ENCODE results near the gene TNFRSF9. TPM values are rescaled to one million over a fixed set of nuclear protein-coding genes. Genes with fewer than 3 reads are reported as not detected.

The TNFRSF9 gene
- polyA plus RNA-seq, 1 donor (not counting 4 experiments of a cell fraction or from before 2014, with no cell fraction given): not detected

DNA sequence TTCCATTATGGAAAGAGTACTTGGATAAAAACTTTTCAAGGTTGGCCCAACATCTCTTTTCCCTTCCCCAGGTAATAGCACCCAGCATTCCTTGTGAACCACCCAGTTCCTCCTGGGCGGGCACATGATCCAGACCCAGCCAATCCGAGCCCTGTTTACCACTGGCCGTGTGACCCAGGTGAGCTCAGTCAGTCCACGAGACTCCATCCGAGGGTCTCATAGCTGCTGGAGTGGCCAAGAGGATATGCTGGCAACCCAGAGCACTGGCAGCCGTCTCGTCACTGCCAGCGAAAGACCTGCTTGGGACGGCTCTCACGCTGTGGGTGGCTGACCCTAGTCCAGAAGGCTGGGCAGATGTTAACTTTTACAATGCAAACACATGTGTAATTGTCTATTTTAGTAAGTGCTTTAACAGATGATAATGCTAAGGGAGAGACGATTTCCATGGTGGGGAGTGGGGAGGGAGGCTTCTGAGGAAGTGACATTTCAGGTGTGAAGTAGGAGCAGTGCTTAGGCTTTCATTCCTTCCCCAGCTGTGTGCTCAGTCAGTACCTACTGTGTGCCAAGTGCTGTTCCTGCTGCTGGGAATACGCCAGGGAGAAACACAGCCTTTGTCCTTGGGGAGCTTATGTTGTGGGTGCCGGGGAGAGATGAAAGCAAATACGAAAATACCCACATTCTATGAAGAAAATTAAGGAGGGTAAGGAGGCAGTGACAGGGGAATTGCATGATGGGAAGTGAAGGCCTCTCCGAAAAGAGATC is 45.4 kb upstream of the TNFRSF9 start:
- H3K4me2 ChIP-seq (ENCODE audit: control insufficient read depth, extremely low read depth, insufficient read depth, low read depth, low read length): no peak overlapping the region
- no peak for DNase-seq (ENCODE audit: low read depth, low spot score)
- no peaks in the 10 kb centered on the region for H3K9me3 ChIP-seq (ENCODE audit: control insufficient read depth, low read depth, low read length)
- no peak for TF ChIP-seq EZH2 (IDR thresholded peaks at IDR 0.05; ENCODE audit: low read length)
- TF ChIP-seq, protein P1, sequence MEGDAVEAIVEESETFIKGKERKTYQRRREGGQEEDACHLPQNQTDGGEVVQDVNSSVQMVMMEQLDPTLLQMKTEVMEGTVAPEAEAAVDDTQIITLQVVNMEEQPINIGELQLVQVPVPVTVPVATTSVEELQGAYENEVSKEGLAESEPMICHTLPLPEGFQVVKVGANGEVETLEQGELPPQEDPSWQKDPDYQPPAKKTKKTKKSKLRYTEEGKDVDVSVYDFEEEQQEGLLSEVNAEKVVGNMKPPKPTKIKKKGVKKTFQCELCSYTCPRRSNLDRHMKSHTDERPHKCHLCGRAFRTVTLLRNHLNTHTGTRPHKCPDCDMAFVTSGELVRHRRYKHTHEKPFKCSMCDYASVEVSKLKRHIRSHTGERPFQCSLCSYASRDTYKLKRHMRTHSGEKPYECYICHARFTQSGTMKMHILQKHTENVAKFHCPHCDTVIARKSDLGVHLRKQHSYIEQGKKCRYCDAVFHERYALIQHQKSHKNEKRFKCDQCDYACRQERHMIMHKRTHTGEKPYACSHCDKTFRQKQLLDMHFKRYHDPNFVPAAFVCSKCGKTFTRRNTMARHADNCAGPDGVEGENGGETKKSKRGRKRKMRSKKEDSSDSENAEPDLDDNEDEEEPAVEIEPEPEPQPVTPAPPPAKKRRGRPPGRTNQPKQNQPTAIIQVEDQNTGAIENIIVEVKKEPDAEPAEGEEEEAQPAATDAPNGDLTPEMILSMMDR (optimal IDR thresholded peaks at IDR 0.05 in 1 of 3, IDR thresholded peaks at IDR 0.05 in 1 of 3, conservative IDR thresholded peaks at IDR 0.05 in 1 of 3; ENCODE audit: extremely low read depth in 1 of 3, insufficient read depth in 2 of 3, low read length in 3 of 3): no peak
- no peak for FAIRE-seq
- H3K9ac ChIP-seq (ENCODE audit: control insufficient read depth, extremely low read depth, insufficient read depth, low read length): no peak overlapping the region
- no peaks in the 10 kb centered on the region for H3K9me1 ChIP-seq (ENCODE audit: control insufficient read depth, extremely low read depth, insufficient read depth, low read length)
- dilution Hi-C loops (cut with MboI; ENCODE audit: extremely low pct_ligation_motif_present, low sequenced_read_pairs): no loop called here
- no peak overlapping the region for H3K4me3 ChIP-seq (ENCODE audit: control insufficient read depth in 2 of 3, extremely low read depth in 1 of 3, insufficient read depth in 2 of 3, low read depth in 1 of 3, low read length in 3 of 3)
- peaks cover 34 to 41% of the 10 kb centered on the region in 2 experiments for H3K36me3 ChIP-seq (ENCODE audit: control insufficient read depth in 2 of 2, extremely low read depth in 1 of 2, insufficient read depth in 2 of 2, low read length in 2 of 2)
- H3K4me1 ChIP-seq (ENCODE audit: control insufficient read depth, extremely low read depth, insufficient read depth, low read length): peaks cover 16% of the 10 kb centered on the region
- H2AFZ ChIP-seq (ENCODE audit: control insufficient read depth, low read length): no peak overlapping the region
- H3K79me2 ChIP-seq (ENCODE audit: control insufficient read depth, insufficient read depth, low read length): peaks cover 8% of the 10 kb centered on the region
- no peaks in the 10 kb centered on the region for H3K27me3 ChIP-seq (ENCODE audit: control insufficient read depth, extremely low read depth, insufficient read depth, low read length)
- no peak overlapping the region for H3K27ac ChIP-seq (ENCODE audit: control insufficient read depth, insufficient read depth, low read length)
- no peaks in the 10 kb centered on the region for H4K20me1 ChIP-seq (ENCODE audit: control insufficient read depth, extremely low read depth, insufficient read depth, low read length)

- FAIRE-seq: no peak
Measured at GRCh38 chr1:7984811-7985210, 44.2 kb upstream of the TNFRSF9 start.

More at GRCh38 chr1:7984811-7985210, 44.2 kb upstream of the TNFRSF9 start:
- Histone ChIP-seq H3K79me2 (ENCODE audit: control insufficient read depth, insufficient read depth, low read length) (peaks cover 8% of the 10 kb centered on the region), H3K27ac (ENCODE audit: control insufficient read depth, insufficient read depth, low read length) (no peak overlapping the region), H3K4me2 (ENCODE audit: control insufficient read depth, extremely low read depth, insufficient read depth, low read depth, low read length) (no peak overlapping the region), H3K9ac (ENCODE audit: control insufficient read depth, extremely low read depth, insufficient read depth, low read length) (no peak overlapping the region), H3K36me3 (ENCODE audit: control insufficient read depth in 2 of 2, extremely low read depth in 1 of 2, insufficient read depth in 2 of 2, low read length in 2 of 2) (peaks cover 40 to 47% of the 10 kb centered on the region in 2 experiments), H3K4me1 (ENCODE audit: control insufficient read depth, extremely low read depth, insufficient read depth, low read length) (peaks cover 16% of the 10 kb centered on the region), H3K4me3 (ENCODE audit: control insufficient read depth in 2 of 3, extremely low read depth in 1 of 3, insufficient read depth in 2 of 3, low read depth in 1 of 3, low read length in 3 of 3) (no peak overlapping the region), H3K27me3 (ENCODE audit: control insufficient read depth, extremely low read depth, insufficient read depth, low read length) (no peaks in the 10 kb centered on the region), H3K9me3 (ENCODE audit: control insufficient read depth, low read depth, low read length) (no peaks in the 10 kb centered on the region), H3K9me1 (ENCODE audit: control insufficient read depth, extremely low read depth, insufficient read depth, low read length) (no peaks in the 10 kb centered on the region), H4K20me1 (ENCODE audit: control insufficient read depth, extremely low read depth, insufficient read depth, low read length) (no peaks in the 10 kb centered on the region), H2AFZ (ENCODE audit: control insufficient read depth, low read length) (no peak overlapping the region)
- dilution Hi-C loops (cut with MboI; ENCODE audit: extremely low pct_ligation_motif_present, low sequenced_read_pairs): no loop called here
- DNase-seq (ENCODE audit: low read depth, low spot score): no peak
- TF ChIP-seq, protein P1 (optimal IDR thresholded peaks at IDR 0.05 in 1 of 3, IDR thresholded peaks at IDR 0.05 in 1 of 3, conservative IDR thresholded peaks at IDR 0.05 in 1 of 3; ENCODE audit: extremely low read depth in 1 of 3, insufficient read depth in 2 of 3, low read length in 3 of 3): no peak
- no peak for TF ChIP-seq EZH2 (IDR thresholded peaks at IDR 0.05; ENCODE audit: low read length)

All from keratinocyte (primary cell).